GM12873 (cell line): ENCODE data around the gene AARSD1.

Source experiments
- CTCF ChIP-seq: IDR thresholded peaks from 2 replicates; pipeline ENCODE4 v1.5.1; 2012; ENCODE audit warnings: low read depth, mild to moderate bottlenecking, moderate library complexity, low read length, control low read depth; ENCODE audit not compliant: insufficient read depth; ENCODE audit errors: missing control alignments

AARSD1 gene

GRCh38 chr17:42920106-42920900 is 44.0 kb downstream of the AARSD1 start:
- TF ChIP-seq CTCF: no peak

- TF ChIP-seq CTCF: no peak
Measured at GRCh38 chr17:42918902-42919521, 45.2 kb downstream of the AARSD1 start.

- TF ChIP-seq CTCF: no peak
Measured at GRCh38 chr17:42917236-42917603, 47.0 kb downstream of the AARSD1 start.

GRCh38 chr17:42913981-42914617 is 50.2 kb downstream of the AARSD1 start:
- TF ChIP-seq CTCF: no peak

GRCh38 chr17:42913522-42913921 is 50.7 kb downstream of the AARSD1 start:
- no peak for TF ChIP-seq CTCF

- TF ChIP-seq CTCF: no peak
Measured at GRCh38 chr17:42908872-42909700, 55.2 kb downstream of the AARSD1 start.
